Cardiac fibroblast (primary cell): Measurements from ENCODE around the gene PPP1CB.
A peak's percentile ranks its signal among the peaks of the same experiment; 100 is the strongest.

ENCODE experiments used
- DNase-seq, 2 donors: peaks; one replicate each; pipeline versions ENCODE4 v3.0.0 to v3.0.0-alpha.2; 2010; ENCODE audit warnings: low read depth in 2 of 2
- H3K4me3 ChIP-seq, 2 donors: replicated peaks in 1 of 2; 1 replicate in 1 of 2; 2 replicates in 1 of 2; pipeline ENCODE4 v1.5.1; 2011; ENCODE audit warnings: low read depth in 2 of 2, low read length in 2 of 2, mild to moderate bottlenecking in 2 of 2, moderate library complexity in 1 of 2
- CTCF ChIP-seq: IDR thresholded peaks from one replicate; pipeline ENCODE4 v1.5.1; 2011; ENCODE audit warnings: low read depth, mild to moderate bottlenecking, low read length, inconsistent platforms

The PPP1CB gene

GRCh38 chr2:28751252-28751955 is at the start of gene PPP1CB:
TSS of gene PPP1CB (plus strand) at chr2:28751830. CDS start at chr2:28752125, 295 bp downstream.
- TF ChIP-seq CTCF: no peak
- peak within 1 kb of the TSS; percentile 83 to 94 for H3K4me3 ChIP-seq
- DNase-seq: peak; percentile 96 to 99

- no peak overlapping the region for H3K4me3 ChIP-seq
- DNase-seq: no peak
- no peak for TF ChIP-seq CTCF
Observed at GRCh38 chr2:28702415-28702861, 49.2 kb upstream of the PPP1CB start.

GRCh38 chr2:28702878-28703277 is 48.8 kb upstream of the PPP1CB start:
- no peak for DNase-seq
- no peak for TF ChIP-seq CTCF
- H3K4me3 ChIP-seq: no peak overlapping the region

GRCh38 chr2:28704621-28705020 is 47.0 kb upstream of the PPP1CB start:
- DNase-seq: no peak
- no peak for TF ChIP-seq CTCF
- no peak overlapping the region for H3K4me3 ChIP-seq

- H3K4me3 ChIP-seq: no peak overlapping the region
- TF ChIP-seq CTCF: no peak
- DNase-seq: no peak
Observed at GRCh38 chr2:28705751-28706440, 45.7 kb upstream of the PPP1CB start.

GRCh38 chr2:28707592-28707991 is 44.0 kb upstream of the PPP1CB start:
- no peak for TF ChIP-seq CTCF
- DNase-seq: no peak
- H3K4me3 ChIP-seq: no peak overlapping the region
